Measurements from ENCODE around the gene BTBD9.

DNA sequence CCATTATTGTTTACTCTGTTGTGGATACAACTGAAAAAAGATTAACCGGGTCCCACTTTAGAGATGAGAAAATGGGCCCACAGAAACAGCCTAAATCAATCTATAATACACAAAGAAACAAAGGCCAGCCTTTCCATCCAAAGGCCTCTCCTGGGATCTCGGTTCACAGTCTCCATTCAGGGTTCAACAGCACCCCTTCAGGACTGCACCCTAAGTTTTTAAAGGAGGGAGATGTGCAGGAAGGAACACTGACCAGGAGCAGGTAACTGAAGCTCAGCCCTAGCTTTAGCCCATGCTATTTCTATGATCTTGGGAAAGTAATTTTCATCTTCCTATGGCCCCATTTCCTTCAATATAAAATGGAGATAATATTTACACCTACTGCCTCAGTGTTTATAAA, 147.7 kb downstream of the BTBD9 start:
- TF ChIP-seq, protein P1, sequence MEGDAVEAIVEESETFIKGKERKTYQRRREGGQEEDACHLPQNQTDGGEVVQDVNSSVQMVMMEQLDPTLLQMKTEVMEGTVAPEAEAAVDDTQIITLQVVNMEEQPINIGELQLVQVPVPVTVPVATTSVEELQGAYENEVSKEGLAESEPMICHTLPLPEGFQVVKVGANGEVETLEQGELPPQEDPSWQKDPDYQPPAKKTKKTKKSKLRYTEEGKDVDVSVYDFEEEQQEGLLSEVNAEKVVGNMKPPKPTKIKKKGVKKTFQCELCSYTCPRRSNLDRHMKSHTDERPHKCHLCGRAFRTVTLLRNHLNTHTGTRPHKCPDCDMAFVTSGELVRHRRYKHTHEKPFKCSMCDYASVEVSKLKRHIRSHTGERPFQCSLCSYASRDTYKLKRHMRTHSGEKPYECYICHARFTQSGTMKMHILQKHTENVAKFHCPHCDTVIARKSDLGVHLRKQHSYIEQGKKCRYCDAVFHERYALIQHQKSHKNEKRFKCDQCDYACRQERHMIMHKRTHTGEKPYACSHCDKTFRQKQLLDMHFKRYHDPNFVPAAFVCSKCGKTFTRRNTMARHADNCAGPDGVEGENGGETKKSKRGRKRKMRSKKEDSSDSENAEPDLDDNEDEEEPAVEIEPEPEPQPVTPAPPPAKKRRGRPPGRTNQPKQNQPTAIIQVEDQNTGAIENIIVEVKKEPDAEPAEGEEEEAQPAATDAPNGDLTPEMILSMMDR (optimal IDR thresholded peaks at IDR 0.05 in 1 of 3, IDR thresholded peaks at IDR 0.05 in 1 of 3, conservative IDR thresholded peaks at IDR 0.05 in 1 of 3; ENCODE audit: extremely low read depth in 1 of 3, insufficient read depth in 2 of 3, low read length in 3 of 3): no peak
- no peak for TF ChIP-seq EZH2 (IDR thresholded peaks at IDR 0.05; ENCODE audit: low read length)
